ENCODE measurements around the gene CABLES2. TPM values are rescaled to one million over a fixed set of nuclear protein-coding genes. Genes with fewer than 3 reads are reported as not detected.

The CABLES2 gene
- total RNA-seq, 4 donors from 2014 or later: 2.8 to 5.3 (median 3.7) TPM

DNA sequence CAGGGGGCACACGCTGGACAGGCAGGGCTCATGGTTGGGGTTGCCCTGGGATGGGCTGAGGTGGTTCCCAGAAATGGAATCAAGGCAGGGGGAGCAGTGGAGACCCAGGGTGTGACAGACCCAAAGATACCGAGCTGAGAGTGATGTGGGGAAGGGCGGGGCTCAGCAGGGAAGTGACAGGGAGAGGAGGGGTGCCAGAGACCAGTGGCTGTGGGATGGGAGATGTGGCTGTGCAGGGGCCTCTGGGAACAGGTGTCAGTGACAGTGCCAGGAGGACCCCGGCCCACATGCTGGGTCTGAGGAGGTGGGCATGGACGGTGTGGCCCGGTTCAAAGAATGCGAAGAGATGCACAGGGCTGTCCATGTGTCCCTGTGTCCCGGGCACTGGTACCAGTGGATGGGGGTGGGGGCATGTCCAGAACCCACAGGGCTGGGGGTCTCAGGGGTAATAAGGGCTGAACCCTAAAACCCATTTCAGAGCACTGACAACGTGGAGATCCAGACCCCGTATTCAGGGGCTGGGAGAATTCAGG lies 1.0 kb downstream of the CABLES2 start:
- DNase-seq (ENCODE audit: low spot score in 2 of 2): no peak
- intact Hi-C loops (cut with DNase I; ENCODE audit: low total_unique reads): loop anchor here (10.0 kb wide), 1 partner anchor 399 kb away; the partner anchor contains the start of gene OGFR
- WGBS, 2 donors: 59 to 63% methylated on average over 10 of the region's 10 CpGs
- TF ChIP-seq, protein P1, sequence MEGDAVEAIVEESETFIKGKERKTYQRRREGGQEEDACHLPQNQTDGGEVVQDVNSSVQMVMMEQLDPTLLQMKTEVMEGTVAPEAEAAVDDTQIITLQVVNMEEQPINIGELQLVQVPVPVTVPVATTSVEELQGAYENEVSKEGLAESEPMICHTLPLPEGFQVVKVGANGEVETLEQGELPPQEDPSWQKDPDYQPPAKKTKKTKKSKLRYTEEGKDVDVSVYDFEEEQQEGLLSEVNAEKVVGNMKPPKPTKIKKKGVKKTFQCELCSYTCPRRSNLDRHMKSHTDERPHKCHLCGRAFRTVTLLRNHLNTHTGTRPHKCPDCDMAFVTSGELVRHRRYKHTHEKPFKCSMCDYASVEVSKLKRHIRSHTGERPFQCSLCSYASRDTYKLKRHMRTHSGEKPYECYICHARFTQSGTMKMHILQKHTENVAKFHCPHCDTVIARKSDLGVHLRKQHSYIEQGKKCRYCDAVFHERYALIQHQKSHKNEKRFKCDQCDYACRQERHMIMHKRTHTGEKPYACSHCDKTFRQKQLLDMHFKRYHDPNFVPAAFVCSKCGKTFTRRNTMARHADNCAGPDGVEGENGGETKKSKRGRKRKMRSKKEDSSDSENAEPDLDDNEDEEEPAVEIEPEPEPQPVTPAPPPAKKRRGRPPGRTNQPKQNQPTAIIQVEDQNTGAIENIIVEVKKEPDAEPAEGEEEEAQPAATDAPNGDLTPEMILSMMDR (IDR thresholded peaks at IDR 0.05): no peak
- TF ChIP-seq POLR2A (IDR thresholded peaks at IDR 0.05): no peak
- H3K4me3 ChIP-seq (ENCODE audit: low read depth, poor library complexity, severe bottlenecking): no peak overlapping the region

DNA sequence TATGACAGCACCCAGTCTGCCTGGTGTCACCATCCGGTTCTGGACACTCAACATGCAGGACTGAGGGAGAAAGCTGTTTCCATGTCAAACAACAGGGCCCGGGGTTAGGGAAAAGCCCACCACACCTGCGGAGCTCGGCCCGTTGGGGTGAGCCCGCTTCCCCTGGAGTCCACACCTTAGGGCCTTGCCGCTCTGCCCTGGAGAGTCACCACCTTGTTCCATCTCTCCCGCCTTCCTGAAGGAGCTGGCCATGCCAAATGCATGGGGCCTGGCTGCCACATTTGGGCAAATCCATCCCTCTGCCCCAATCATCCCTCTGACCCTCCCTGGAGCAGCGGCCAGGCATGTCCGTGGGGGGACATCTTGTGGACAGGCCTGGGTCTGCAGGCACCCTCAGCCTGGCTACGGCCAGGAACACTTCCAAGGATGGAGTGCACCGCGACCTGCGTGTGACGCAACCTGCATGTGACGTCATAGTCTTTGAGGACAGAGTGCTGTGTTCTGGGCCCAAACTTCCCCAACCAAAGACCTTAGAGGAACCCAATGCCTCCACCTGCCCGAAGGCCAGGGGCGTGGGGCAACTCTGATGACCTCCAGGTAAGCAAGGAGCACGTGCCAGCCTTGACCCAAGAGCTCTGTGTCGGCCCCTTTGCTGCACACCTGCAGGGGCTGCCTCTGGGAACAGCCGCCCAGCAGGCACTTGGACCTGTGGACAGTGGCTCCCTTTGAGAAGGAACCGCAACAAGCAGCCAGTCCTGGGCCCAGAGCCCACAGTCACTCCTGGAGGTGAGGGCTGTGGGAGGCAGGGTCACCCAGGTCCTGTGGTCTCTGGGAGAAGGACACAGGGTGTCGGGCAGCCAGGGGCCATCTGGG lies 1.7 kb downstream of the CABLES2 start:
- DNase-seq (ENCODE audit: low spot score in 2 of 2): no peak
- 73 to 84% methylated on average over 22 to 23 of the region's 23 CpGs for WGBS, 2 donors
- H3K4me3 ChIP-seq (ENCODE audit: low read depth, poor library complexity, severe bottlenecking): no peak overlapping the region
- intact Hi-C loops (cut with DNase I; ENCODE audit: low total_unique reads): loop anchor here (10.0 kb wide), 1 partner anchor 399 kb away; the partner anchor contains the start of gene OGFR
- TF ChIP-seq, protein P1 (IDR thresholded peaks at IDR 0.05): no peak
- no peak for TF ChIP-seq POLR2A (IDR thresholded peaks at IDR 0.05)

DNA sequence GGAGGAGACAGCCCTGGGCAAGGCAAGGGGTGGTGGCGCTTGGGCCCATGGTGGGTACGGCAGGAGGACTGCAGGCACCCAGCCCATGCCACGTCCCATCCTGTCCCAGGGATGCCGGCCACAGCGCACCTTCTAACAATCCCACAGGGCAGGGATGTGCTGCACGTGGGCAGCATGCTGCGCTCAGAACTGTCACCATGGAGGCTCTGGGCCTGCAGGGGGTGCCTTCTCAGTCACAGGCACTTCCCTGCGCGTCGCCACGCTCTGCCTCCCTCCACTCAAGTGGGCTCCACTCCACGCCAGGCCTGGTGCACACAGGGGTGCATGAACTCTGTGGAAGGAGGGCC lies 2.4 kb downstream of the CABLES2 start:
- intact Hi-C loops (cut with DNase I; ENCODE audit: low total_unique reads): loop anchor here (10.0 kb wide), 1 partner anchor 400 kb away; the partner anchor contains the start of gene OGFR
- no peak for TF ChIP-seq POLR2A (IDR thresholded peaks at IDR 0.05)
- TF ChIP-seq, protein P1 (IDR thresholded peaks at IDR 0.05): no peak
- 91 to 92% methylated on average over 12 of the region's 12 CpGs for WGBS, 2 donors
- no peak for DNase-seq (ENCODE audit: low spot score in 2 of 2)
- no peak overlapping the region for H3K4me3 ChIP-seq (ENCODE audit: low read depth, poor library complexity, severe bottlenecking)

DNA sequence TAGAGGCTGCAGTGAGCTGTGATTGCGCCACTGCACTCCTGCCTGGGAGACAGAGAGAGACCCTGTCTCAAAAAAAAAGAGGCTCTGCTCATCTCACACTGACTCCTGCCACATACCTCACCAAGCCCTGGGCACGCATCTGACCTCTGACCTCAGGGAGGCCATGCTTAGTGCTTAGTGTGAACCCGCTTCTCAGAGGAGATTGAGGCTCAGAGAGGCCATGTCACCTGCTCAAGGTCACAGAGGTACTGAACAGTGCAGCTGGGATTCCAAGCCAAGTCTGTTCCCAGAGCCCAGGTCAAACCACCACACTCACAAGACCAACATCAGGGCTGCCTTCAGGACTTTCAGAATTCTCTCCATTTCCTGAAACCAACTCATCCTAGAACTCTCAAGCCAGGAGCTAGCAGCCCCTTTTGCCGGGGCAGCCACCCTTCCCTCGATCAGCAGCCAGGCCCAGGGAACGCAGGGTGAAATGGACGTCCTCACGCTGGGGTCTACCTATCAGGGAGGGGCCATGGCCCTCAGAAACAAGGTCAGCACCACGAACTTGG lies 2.9 kb downstream of the CABLES2 start:
- H3K4me3 ChIP-seq (ENCODE audit: low read depth, poor library complexity, severe bottlenecking): no peak overlapping the region
- TF ChIP-seq POLR2A (IDR thresholded peaks at IDR 0.05): no peak
- TF ChIP-seq, protein P1 (IDR thresholded peaks at IDR 0.05): no peak
- no peak for DNase-seq (ENCODE audit: low spot score in 2 of 2)
- intact Hi-C loops (cut with DNase I; ENCODE audit: low total_unique reads): loop anchor here (10.0 kb wide), 1 partner anchor 401 kb away; the partner anchor contains the start of gene OGFR
- WGBS, 2 donors: 94 to 95% methylated on average over 9 of the region's 9 CpGs

DNA sequence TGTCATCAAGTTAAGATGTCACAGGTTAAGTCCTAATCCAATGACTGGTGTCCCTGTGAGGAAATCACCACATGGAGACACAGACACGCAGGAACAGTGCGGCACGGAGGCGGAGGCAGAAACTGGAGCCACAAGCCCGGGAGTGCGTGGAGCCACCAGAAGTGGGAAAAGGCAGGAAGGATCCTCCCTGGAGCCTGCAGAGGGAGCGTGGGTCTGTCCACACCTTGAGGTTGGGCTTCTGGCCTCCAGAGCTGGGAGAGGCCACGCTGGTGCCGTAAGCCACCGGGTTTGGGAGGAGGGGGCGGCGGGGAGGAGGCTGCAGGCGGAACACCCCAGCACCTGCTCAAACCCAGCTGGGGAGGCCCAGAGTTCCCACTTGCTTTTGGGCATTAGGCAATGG lies 3.8 kb downstream of the CABLES2 start:
- TF ChIP-seq, protein P1 (IDR thresholded peaks at IDR 0.05): no peak
- TF ChIP-seq POLR2A (IDR thresholded peaks at IDR 0.05): no peak
- intact Hi-C loops (cut with DNase I; ENCODE audit: low total_unique reads): loop anchor here (10.0 kb wide), 1 partner anchor 401 kb away; the partner anchor contains the start of gene OGFR
- WGBS, 2 donors: 60 to 75% methylated on average over 13 of the region's 13 CpGs
- no peak for DNase-seq (ENCODE audit: low spot score in 2 of 2)
- H3K4me3 ChIP-seq (ENCODE audit: low read depth, poor library complexity, severe bottlenecking): no peak overlapping the region
